ENCODE results near the gene UGGT1. TPM values are rescaled to one million over a fixed set of nuclear protein-coding genes. Genes with fewer than 3 reads are reported as not detected.

UGGT1 gene
- total and polyA plus RNA-seq, 9 of the 15 experiments (the other 6 are each of a cell fraction or from before 2014, with no cell fraction given) = 5.1 to 56.4 (median 37.9) TPM

- FAIRE-seq (no peak), DNase-seq (ENCODE audit: extremely low read depth in 1 of 4, low spot score in 3 of 4) (no peak), ATAC-seq (no peak)
- intact Hi-C loops (cut with micrococcal nuclease) (no loop called here), in situ Hi-C loops (cut with MboI) (loop anchor here (10.0 kb wide), 1 partner anchor 171 kb away; no protein-coding TSS in a partner anchor)
- TF ChIP-seq CUX1 (CRISPR knock-in tag; IDR thresholded peaks at IDR 0.05) = no peak
- TF ChIP-seq SMAD1 (IDR thresholded peaks at IDR 0.05; ENCODE audit: low read depth, low read length, partially characterized antibody) = no peak
- TF ChIP-seq RAD51 (IDR thresholded peaks at IDR 0.05; ENCODE audit: borderline replicate concordance, low read depth) = no peak
- no peak for TF ChIP-seq ZNF449 (CRISPR knock-in tag; IDR thresholded peaks at IDR 0.05)
- no peak for TF ChIP-seq BRD9 (IDR thresholded peaks at IDR 0.05; ENCODE audit: low read depth, partially characterized antibody)
- no peak for TF ChIP-seq IFI16 (CRISPR knock-in tag; IDR thresholded peaks at IDR 0.05)
- TF ChIP-seq ELF4 (CRISPR knock-in tag; IDR thresholded peaks at IDR 0.05) = no peak
- TF ChIP-seq ZNF41 (CRISPR knock-in tag; conservative IDR thresholded peaks at IDR 0.05) = no peak
- BruUV-seq (replicated peaks) = no TSS peak
- ChIA-PET CTCF (ENCODE audit: low intra/inter-chr PET ratio) (no interaction called here), POLR2A (no interaction called here)
- Histone ChIP-seq H3K27ac (ENCODE audit: extremely low read depth, low read depth, low read length) (no peak overlapping the region), H3K9ac (ENCODE audit: insufficient read depth in 1 of 2, low read depth in 2 of 2, low read length in 2 of 2) (no peak overlapping the region), H2AFZ (ENCODE audit: low read depth, low read length) (no peak overlapping the region), H3K36me3 (ENCODE audit: control insufficient read depth, insufficient read depth, low read length) (no peaks in the 10 kb centered on the region), H3K27me3 (ENCODE audit: control insufficient read depth in 2 of 2, insufficient read depth in 2 of 2, low read length in 2 of 2) (peaks cover 7 to 45% of the 10 kb centered on the region in 2 experiments; a peak in 3 of 5 replicates), H3K9me1 (ENCODE audit: control insufficient read depth, insufficient read depth, low read length) (no peaks in the 10 kb centered on the region), H3K4me3 (no peak overlapping the region), H3K9me3 (replicated peaks; ENCODE audit: control insufficient read depth, insufficient read depth, low read depth, low read length) (no peaks in the 10 kb centered on the region; the same call in 1 of the 2 replicates), H4K20me1 (replicated peaks; ENCODE audit: control insufficient read depth, insufficient read depth, low read length) (no peaks in the 10 kb centered on the region), H3K4me1 (replicated peaks in 1 of 2; ENCODE audit: control insufficient read depth in 2 of 2, insufficient read depth in 2 of 2, low read length in 2 of 2) (peaks cover 0 to 17% of the 10 kb centered on the region in 2 experiments; a peak in 2 of 5 replicates), H3K79me2 (ENCODE audit: control insufficient read depth, insufficient read depth, low read length) (no peaks in the 10 kb centered on the region), H3K4me2 (ENCODE audit: insufficient read depth, low read length) (no peak overlapping the region)
- WGBS (ENCODE audit: insufficient coverage, low coverage, missing lambda C conversion rate) = 6% methylated on average over 8 of the region's 8 CpGs
These were observed 144.6 kb downstream of the UGGT1 start for GRCh38 chr2:128235581-128235980.
